Body of pancreas (tissue), 4 donors: ENCODE data around the gene RTKN2.

ENCODE experiments used
- POLR2A ChIP-seq, 3 donors: fragments of 450-650 bp; IDR thresholded peaks; one replicate each; pipeline ENCODE4 v1.6.1; 2016; ENCODE audit warnings: antibody characterized with exemption in 3 of 3, mild to moderate bottlenecking in 2 of 3
- TF ChIP-seq, protein P1 (sequence below), 7 experiments: fragments of 450-650 bp in 4 of 7; fragments of 200-600 bp in 3 of 7; sonication (generic) in 3 of 7; IDR thresholded peaks; one replicate each; pipeline ENCODE4 v1.5.1; 2016 to 2019; ENCODE audit warnings: antibody characterized with exemption in 7 of 7

DNA sequence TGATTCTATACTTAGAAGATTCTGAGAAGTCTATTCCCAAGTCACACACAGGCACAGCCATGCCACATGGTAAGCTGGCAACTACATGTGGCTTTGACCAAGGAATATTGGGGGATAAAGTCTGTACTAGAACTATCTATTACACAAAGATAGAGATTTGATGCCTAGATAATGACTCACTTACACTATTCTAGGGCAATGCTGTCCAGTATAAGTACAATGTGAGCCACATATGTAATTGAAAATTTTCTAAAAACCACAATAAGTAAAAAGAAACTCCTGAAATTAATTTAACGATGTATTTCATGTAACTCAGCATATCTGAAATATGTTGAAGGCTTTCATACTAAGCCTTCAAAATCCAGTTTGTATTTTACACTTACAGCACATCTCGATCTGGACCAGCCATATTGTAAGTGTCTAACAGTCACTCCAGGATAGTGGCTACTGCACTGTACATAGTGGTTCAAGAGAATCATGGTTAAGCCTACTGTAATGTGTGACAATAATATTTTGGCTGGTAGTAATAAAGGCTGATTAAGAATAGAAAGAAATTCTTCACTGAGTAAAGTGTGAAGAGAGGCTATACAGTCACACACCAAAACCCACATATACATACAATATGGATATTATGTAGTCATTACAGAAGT lies 62.8 kb downstream of the RTKN2 start:
- TF ChIP-seq POLR2A (IDR thresholded peaks at IDR 0.05), result no peak
- TF ChIP-seq, protein P1, sequence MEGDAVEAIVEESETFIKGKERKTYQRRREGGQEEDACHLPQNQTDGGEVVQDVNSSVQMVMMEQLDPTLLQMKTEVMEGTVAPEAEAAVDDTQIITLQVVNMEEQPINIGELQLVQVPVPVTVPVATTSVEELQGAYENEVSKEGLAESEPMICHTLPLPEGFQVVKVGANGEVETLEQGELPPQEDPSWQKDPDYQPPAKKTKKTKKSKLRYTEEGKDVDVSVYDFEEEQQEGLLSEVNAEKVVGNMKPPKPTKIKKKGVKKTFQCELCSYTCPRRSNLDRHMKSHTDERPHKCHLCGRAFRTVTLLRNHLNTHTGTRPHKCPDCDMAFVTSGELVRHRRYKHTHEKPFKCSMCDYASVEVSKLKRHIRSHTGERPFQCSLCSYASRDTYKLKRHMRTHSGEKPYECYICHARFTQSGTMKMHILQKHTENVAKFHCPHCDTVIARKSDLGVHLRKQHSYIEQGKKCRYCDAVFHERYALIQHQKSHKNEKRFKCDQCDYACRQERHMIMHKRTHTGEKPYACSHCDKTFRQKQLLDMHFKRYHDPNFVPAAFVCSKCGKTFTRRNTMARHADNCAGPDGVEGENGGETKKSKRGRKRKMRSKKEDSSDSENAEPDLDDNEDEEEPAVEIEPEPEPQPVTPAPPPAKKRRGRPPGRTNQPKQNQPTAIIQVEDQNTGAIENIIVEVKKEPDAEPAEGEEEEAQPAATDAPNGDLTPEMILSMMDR (IDR thresholded peaks at IDR 0.05), result no peak
